HEK293 (cell line): ENCODE measurements around the gene DNMT1.
A peak's percentile ranks its signal among the peaks of the same experiment; 100 is the strongest.

Experiments used
- EGR2 ChIP-seq: fragments of 450-650 bp; formaldehyde crosslinking; IDR thresholded peaks from 2 replicates; pipeline ENCODE4 v1.5.1; 2016; ENCODE audit warnings: low read depth, missing biosample characterization, missing genetic modification characterization
- GLI4 ChIP-seq: fragments of 450-650 bp; formaldehyde crosslinking; IDR thresholded peaks from 2 replicates; pipeline ENCODE4 v1.5.1; 2016; ENCODE audit warnings: missing biosample characterization, missing genetic modification characterization
- GLIS1 ChIP-seq: fragments of 450-650 bp; formaldehyde crosslinking; IDR thresholded peaks from 2 replicates; pipeline ENCODE4 v1.5.1; 2016; ENCODE audit warnings: missing biosample characterization, missing genetic modification characterization
- KLF9 ChIP-seq: fragments of 450-650 bp; formaldehyde crosslinking; IDR thresholded peaks from 2 replicates; pipeline ENCODE4 v1.5.1; 2016; ENCODE audit warnings: missing biosample characterization, missing genetic modification characterization, low read depth
- SCRT2 ChIP-seq: fragments of 450-650 bp; formaldehyde crosslinking; IDR thresholded peaks from 2 replicates; pipeline ENCODE4 v1.5.1; 2016; ENCODE audit warnings: missing biosample characterization, missing genetic modification characterization
- YY2 ChIP-seq: fragments of 450-650 bp; formaldehyde crosslinking; IDR thresholded peaks from 2 replicates; pipeline ENCODE4 v1.5.1; 2016; ENCODE audit warnings: missing biosample characterization, missing genetic modification characterization
- ZBTB17 ChIP-seq: fragments of 450-650 bp; formaldehyde crosslinking; IDR thresholded peaks from 2 replicates; pipeline ENCODE4 v1.5.1; 2016; ENCODE audit warnings: missing biosample characterization, missing genetic modification characterization
- ZEB2 ChIP-seq: fragments of 450-650 bp; formaldehyde crosslinking; IDR thresholded peaks from 2 replicates; pipeline ENCODE4 v1.5.1; 2016; ENCODE audit warnings: missing biosample characterization, missing genetic modification characterization
- ZFP37 ChIP-seq: fragments of 450-650 bp; formaldehyde crosslinking; IDR thresholded peaks from 2 replicates; pipeline ENCODE4 v1.5.1; 2016; ENCODE audit warnings: missing biosample characterization, missing genetic modification characterization
- ZNF248 ChIP-seq: fragments of 450-650 bp; formaldehyde crosslinking; IDR thresholded peaks from 2 replicates; pipeline ENCODE4 v1.5.1; 2017; ENCODE audit warnings: missing biosample characterization, missing genetic modification characterization
- ZNF324 ChIP-seq: fragments of 450-650 bp; formaldehyde crosslinking; IDR thresholded peaks from 2 replicates; pipeline ENCODE4 v1.5.1; 2016; ENCODE audit warnings: missing biosample characterization, missing genetic modification characterization
- ZNF501 ChIP-seq: fragments of 450-650 bp; formaldehyde crosslinking; IDR thresholded peaks from 2 replicates; pipeline ENCODE4 v1.5.1; 2016; ENCODE audit warnings: missing biosample characterization, missing genetic modification characterization
- ZNF530 ChIP-seq: fragments of 450-650 bp; formaldehyde crosslinking; IDR thresholded peaks from 2 replicates; pipeline ENCODE4 v1.5.1; 2016; ENCODE audit warnings: low read depth, missing biosample characterization, missing genetic modification characterization
- ZNF610 ChIP-seq: fragments of 450-650 bp; formaldehyde crosslinking; IDR thresholded peaks from 2 replicates; pipeline ENCODE4 v1.5.1; 2016; ENCODE audit warnings: missing biosample characterization, missing genetic modification characterization, borderline replicate concordance
- ZNF624 ChIP-seq: fragments of 450-650 bp; formaldehyde crosslinking; IDR thresholded peaks from 2 replicates; pipeline ENCODE4 v1.5.1; 2017; ENCODE audit warnings: missing biosample characterization, missing genetic modification characterization
- ZNF629 ChIP-seq: fragments of 450-650 bp; formaldehyde crosslinking; IDR thresholded peaks from 2 replicates; pipeline ENCODE4 v1.5.1; 2017; ENCODE audit warnings: missing biosample characterization, missing genetic modification characterization
- ZNF660 ChIP-seq: fragments of 450-650 bp; IDR thresholded peaks from 2 replicates; pipeline ENCODE4 v1.5.1; 2018; ENCODE audit warnings: missing biosample characterization, mild to moderate bottlenecking, missing genetic modification characterization
- ZSCAN30 ChIP-seq: fragments of 450-650 bp; IDR thresholded peaks from 2 replicates; pipeline ENCODE4 v1.5.1; 2018; ENCODE audit warnings: missing biosample characterization, mild to moderate bottlenecking, missing genetic modification characterization, moderate library complexity
- ZXDB ChIP-seq: fragments of 450-650 bp; formaldehyde crosslinking; IDR thresholded peaks from 2 replicates; pipeline ENCODE4 v1.5.1; 2016; ENCODE audit warnings: missing biosample characterization, missing genetic modification characterization
- TF ChIP-seq, protein P1 (sequence below): fragments of 450-650 bp; formaldehyde crosslinking; IDR thresholded peaks from 2 replicates; pipeline ENCODE4 v1.5.1; 2016; ENCODE audit warnings: missing biosample characterization, missing genetic modification characterization
- TF ChIP-seq, protein P2 (sequence below): fragments of 450-650 bp; formaldehyde crosslinking; IDR thresholded peaks from 2 replicates; pipeline ENCODE4 v1.5.1; 2016; ENCODE audit warnings: missing biosample characterization, missing genetic modification characterization
- TF ChIP-seq, protein P3 (sequence below): fragments of 450-650 bp; formaldehyde crosslinking; IDR thresholded peaks from 2 replicates; pipeline ENCODE4 v1.5.0; 2017; ENCODE audit warnings: missing biosample characterization, missing genetic modification characterization, borderline replicate concordance
- TF ChIP-seq, protein P4 (sequence below): fragments of 450-650 bp; formaldehyde crosslinking; IDR thresholded peaks from 2 replicates; pipeline ENCODE4 v1.5.1; 2016; ENCODE audit warnings: missing biosample characterization, missing genetic modification characterization
- TF ChIP-seq, protein P5 (sequence below): fragments of 450-650 bp; formaldehyde crosslinking; IDR thresholded peaks from 2 replicates; pipeline ENCODE4 v1.5.1; 2017; ENCODE audit warnings: missing biosample characterization, missing genetic modification characterization
- TF ChIP-seq, protein P6 (sequence below): fragments of 450-650 bp; formaldehyde crosslinking; IDR thresholded peaks from 2 replicates; pipeline ENCODE4 v1.5.1; 2016; ENCODE audit warnings: missing biosample characterization, missing genetic modification characterization
- TF ChIP-seq, protein P7 (sequence below): fragments of 450-650 bp; formaldehyde crosslinking; IDR thresholded peaks from 2 replicates; pipeline ENCODE4 v1.5.1; 2016; ENCODE audit warnings: missing biosample characterization, missing genetic modification characterization

Gene DNMT1

DNA sequence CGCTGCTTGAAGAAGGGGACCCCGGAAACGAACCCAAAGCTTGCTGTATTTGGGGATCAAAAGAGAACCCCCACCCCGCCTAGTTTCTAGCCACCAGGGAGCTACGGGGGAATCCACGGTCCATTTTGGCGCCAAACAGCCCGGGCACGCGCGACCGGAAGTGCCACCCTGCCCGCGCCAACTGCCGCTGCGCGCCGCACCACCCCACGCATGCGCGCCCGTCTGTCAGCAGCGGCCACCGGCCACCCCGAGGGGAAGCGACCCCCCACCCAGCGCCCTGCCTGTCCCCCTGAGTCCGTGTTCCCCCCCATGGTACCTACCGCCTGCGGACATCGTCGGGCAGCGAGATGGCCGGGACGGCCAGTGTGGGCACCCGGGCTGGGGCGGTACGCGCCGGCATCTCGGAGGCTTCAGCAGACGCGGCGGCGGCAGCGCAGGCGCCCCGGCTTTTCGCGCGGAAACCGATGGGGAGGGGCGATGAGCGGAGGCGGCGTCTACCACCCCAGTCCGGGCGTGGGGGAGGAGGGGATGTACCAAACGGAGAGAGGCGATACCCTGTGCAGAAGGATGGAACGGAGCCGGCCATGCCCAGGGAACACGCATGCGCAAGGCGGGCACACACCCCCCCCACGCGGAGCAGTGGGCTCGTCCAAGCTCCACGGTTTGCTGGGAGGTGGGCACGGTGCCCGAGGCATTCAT lies at the start of gene DNMT1 (continued):
- TF ChIP-seq ZNF248 (tag by site-specific recombination) (no peak), ZNF324 (peak; percentile 72; the same call in 1 of the 2 replicates), ZNF501 (tag by site-specific recombination) (peak; percentile 96), ZNF660 (peak; percentile 23; the same call in 1 of the 2 replicates), GLIS1 (tag by site-specific recombination) (peak; percentile 89), SCRT2 (tag by site-specific recombination) (peak; percentile 54; the same call in 1 of the 2 replicates), ZXDB (peak; percentile 46), ZNF530 (no peak), ZNF629 (tag by site-specific recombination) (peak; percentile 55), ZNF610 (peak; percentile 81), ZFP37 (no peak), ZSCAN30 (tag by site-specific recombination) (peak; percentile 37; the same call in 1 of the 2 replicates), EGR2 (tag by site-specific recombination) (peak; percentile 70), YY2 (tag by site-specific recombination) (peak; percentile 46; the same call in 1 of the 2 replicates), KLF9 (tag by site-specific recombination) (peak; percentile 77), GLI4 (tag by site-specific recombination) (peak; percentile 69; the same call in 1 of the 2 replicates), ZEB2 (tag by site-specific recombination) (peak; percentile 93), ZNF624 (tag by site-specific recombination) (no peak), ZBTB17 (tag by site-specific recombination) (peak; percentile 86)
- TF ChIP-seq, protein P1, sequence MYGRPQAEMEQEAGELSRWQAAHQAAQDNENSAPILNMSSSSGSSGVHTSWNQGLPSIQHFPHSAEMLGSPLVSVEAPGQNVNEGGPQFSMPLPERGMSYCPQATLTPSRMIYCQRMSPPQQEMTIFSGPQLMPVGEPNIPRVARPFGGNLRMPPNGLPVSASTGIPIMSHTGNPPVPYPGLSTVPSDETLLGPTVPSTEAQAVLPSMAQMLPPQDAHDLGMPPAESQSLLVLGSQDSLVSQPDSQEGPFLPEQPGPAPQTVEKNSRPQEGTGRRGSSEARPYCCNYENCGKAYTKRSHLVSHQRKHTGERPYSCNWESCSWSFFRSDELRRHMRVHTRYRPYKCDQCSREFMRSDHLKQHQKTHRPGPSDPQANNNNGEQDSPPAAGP (tag by site-specific recombination), result peak; percentile 82
- TF ChIP-seq, protein P2, sequence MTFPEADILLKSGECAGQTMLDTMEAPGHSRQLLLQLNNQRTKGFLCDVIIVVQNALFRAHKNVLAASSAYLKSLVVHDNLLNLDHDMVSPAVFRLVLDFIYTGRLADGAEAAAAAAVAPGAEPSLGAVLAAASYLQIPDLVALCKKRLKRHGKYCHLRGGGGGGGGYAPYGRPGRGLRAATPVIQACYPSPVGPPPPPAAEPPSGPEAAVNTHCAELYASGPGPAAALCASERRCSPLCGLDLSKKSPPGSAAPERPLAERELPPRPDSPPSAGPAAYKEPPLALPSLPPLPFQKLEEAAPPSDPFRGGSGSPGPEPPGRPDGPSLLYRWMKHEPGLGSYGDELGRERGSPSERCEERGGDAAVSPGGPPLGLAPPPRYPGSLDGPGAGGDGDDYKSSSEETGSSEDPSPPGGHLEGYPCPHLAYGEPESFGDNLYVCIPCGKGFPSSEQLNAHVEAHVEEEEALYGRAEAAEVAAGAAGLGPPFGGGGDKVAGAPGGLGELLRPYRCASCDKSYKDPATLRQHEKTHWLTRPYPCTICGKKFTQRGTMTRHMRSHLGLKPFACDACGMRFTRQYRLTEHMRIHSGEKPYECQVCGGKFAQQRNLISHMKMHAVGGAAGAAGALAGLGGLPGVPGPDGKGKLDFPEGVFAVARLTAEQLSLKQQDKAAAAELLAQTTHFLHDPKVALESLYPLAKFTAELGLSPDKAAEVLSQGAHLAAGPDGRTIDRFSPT, result peak; percentile 100
- TF ChIP-seq, protein P3, sequence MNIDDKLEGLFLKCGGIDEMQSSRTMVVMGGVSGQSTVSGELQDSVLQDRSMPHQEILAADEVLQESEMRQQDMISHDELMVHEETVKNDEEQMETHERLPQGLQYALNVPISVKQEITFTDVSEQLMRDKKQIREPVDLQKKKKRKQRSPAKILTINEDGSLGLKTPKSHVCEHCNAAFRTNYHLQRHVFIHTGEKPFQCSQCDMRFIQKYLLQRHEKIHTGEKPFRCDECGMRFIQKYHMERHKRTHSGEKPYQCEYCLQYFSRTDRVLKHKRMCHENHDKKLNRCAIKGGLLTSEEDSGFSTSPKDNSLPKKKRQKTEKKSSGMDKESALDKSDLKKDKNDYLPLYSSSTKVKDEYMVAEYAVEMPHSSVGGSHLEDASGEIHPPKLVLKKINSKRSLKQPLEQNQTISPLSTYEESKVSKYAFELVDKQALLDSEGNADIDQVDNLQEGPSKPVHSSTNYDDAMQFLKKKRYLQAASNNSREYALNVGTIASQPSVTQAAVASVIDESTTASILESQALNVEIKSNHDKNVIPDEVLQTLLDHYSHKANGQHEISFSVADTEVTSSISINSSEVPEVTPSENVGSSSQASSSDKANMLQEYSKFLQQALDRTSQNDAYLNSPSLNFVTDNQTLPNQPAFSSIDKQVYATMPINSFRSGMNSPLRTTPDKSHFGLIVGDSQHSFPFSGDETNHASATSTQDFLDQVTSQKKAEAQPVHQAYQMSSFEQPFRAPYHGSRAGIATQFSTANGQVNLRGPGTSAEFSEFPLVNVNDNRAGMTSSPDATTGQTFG (tag by site-specific recombination), result no peak
- TF ChIP-seq, protein P4, sequence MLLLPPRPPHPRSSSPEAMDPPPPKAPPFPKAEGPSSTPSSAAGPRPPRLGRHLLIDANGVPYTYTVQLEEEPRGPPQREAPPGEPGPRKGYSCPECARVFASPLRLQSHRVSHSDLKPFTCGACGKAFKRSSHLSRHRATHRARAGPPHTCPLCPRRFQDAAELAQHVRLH, result peak; percentile 98
- TF ChIP-seq, protein P5, sequence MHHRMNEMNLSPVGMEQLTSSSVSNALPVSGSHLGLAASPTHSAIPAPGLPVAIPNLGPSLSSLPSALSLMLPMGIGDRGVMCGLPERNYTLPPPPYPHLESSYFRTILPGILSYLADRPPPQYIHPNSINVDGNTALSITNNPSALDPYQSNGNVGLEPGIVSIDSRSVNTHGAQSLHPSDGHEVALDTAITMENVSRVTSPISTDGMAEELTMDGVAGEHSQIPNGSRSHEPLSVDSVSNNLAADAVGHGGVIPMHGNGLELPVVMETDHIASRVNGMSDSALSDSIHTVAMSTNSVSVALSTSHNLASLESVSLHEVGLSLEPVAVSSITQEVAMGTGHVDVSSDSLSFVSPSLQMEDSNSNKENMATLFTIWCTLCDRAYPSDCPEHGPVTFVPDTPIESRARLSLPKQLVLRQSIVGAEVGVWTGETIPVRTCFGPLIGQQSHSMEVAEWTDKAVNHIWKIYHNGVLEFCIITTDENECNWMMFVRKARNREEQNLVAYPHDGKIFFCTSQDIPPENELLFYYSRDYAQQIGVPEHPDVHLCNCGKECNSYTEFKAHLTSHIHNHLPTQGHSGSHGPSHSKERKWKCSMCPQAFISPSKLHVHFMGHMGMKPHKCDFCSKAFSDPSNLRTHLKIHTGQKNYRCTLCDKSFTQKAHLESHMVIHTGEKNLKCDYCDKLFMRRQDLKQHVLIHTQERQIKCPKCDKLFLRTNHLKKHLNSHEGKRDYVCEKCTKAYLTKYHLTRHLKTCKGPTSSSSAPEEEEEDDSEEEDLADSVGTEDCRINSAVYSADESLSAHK, result no peak
- TF ChIP-seq, protein P6, sequence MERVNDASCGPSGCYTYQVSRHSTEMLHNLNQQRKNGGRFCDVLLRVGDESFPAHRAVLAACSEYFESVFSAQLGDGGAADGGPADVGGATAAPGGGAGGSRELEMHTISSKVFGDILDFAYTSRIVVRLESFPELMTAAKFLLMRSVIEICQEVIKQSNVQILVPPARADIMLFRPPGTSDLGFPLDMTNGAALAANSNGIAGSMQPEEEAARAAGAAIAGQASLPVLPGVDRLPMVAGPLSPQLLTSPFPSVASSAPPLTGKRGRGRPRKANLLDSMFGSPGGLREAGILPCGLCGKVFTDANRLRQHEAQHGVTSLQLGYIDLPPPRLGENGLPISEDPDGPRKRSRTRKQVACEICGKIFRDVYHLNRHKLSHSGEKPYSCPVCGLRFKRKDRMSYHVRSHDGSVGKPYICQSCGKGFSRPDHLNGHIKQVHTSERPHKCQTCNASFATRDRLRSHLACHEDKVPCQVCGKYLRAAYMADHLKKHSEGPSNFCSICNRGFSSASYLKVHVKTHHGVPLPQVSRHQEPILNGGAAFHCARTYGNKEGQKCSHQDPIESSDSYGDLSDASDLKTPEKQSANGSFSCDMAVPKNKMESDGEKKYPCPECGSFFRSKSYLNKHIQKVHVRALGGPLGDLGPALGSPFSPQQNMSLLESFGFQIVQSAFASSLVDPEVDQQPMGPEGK, result peak; percentile 94
- TF ChIP-seq, protein P7, sequence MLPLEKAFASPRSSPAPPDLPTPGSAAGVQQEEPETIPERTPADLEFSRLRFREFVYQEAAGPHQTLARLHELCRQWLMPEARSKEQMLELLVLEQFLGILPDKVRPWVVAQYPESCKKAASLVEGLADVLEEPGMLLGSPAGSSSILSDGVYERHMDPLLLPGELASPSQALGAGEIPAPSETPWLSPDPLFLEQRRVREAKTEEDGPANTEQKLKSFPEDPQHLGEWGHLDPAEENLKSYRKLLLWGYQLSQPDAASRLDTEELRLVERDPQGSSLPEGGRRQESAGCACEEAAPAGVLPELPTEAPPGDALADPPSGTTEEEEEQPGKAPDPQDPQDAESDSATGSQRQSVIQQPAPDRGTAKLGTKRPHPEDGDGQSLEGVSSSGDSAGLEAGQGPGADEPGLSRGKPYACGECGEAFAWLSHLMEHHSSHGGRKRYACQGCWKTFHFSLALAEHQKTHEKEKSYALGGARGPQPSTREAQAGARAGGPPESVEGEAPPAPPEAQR (tag by site-specific recombination), result 0 out of 2 replicates have a peak, but pooled peaks have one; percentile 9
